NCI-H524 treated with DMSO at 0.1 percent for 48 hours (cell line): ENCODE measurements around the gene JUNB.
A peak's percentile ranks its signal among the peaks of the same experiment; 100 is the strongest.
"Not testable (repeated sequence)": the region's sequence is repeated elsewhere in the genome, so short reads cannot be mapped to it uniquely, and the experiment has no call there.

ENCODE experiments used
- DNase-seq: peaks from one replicate; lab custom pipeline; 2025; lab: John Stamatoyannopoulos, UW

JUNB gene

GRCh38 chr19:12789098-12789903 lies 2.0 kb upstream of the JUNB start:
- DNase-seq, result no peak

GRCh38 chr19:12789904-12790619 lies 1.2 kb upstream of the JUNB start:
- DNase-seq, result peak; percentile 67

- DNase-seq, result no peak
Measured at GRCh38 chr19:12790628-12791344, 500 bp upstream of the JUNB start.

- DNase-seq, result no peak
Measured at GRCh38 chr19:12792051-12792852, 966 bp downstream of the JUNB start.

GRCh38 chr19:12792853-12793289 lies 1.6 kb downstream of the JUNB start:
- DNase-seq, result no peak

- DNase-seq, result no peak
Measured at GRCh38 chr19:12793290-12794195, 2.3 kb downstream of the JUNB start.

- no peak for DNase-seq
Measured at GRCh38 chr19:12794196-12794941, 3.1 kb downstream of the JUNB start.

GRCh38 chr19:12794971-12795381 lies 3.7 kb downstream of the JUNB start:
- no peak for DNase-seq

- peak; percentile 46 for DNase-seq
Measured at GRCh38 chr19:12796146-12797071, 5.1 kb downstream of the JUNB start.

GRCh38 chr19:12797141-12797587 lies 5.9 kb downstream of the JUNB start:
- DNase-seq, result no peak

GRCh38 chr19:12797607-12798006 lies 6.3 kb downstream of the JUNB start:
- not testable (repeated sequence) for DNase-seq

- DNase-seq, result no peak
Measured at GRCh38 chr19:12799742-12800465, 8.6 kb downstream of the JUNB start.

- DNase-seq, result no peak
Measured at GRCh38 chr19:12800466-12800770, 9.1 kb downstream of the JUNB start.

GRCh38 chr19:12800923-12801465 lies 9.7 kb downstream of the JUNB start:
- DNase-seq, result no peak

GRCh38 chr19:12801466-12802266 lies 10.4 kb downstream of the JUNB start, which contains the start of the genes PRDX2 and THSD8:
Gene PRDX2 (minus strand): TSS chr19:12801800. CDS start chr19:12801261, 539 bp downstream.
Gene THSD8 (plus strand): TSS chr19:12802069. CDS start chr19:12802072, 3 bp downstream.
- DNase-seq, result peak; percentile 44

GRCh38 chr19:12802267-12803106 lies 11.2 kb downstream of the JUNB start:
- DNase-seq, result no peak
